ENCODE data around the gene RABGGTB.

DNA sequence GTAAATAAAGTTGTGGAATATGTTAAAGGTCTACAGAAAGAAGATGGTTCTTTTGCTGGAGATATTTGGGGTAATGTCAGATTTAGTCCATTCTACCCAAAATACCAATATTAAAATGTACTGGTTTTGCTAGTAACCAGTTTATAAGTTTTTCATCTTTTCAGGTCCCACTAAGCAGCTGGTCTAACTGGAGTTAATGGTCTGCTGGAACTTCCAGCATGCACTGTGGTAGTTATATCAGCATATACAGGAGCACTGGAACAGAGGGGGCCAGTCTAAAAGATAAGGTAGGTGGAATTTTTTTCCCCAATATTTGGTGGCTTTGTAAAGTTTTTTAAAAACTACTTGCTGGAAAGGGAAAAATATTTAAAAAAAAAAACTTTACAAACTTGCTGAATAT lies 3.9 kb downstream of the RABGGTB start:
- TF ChIP-seq, protein P1, sequence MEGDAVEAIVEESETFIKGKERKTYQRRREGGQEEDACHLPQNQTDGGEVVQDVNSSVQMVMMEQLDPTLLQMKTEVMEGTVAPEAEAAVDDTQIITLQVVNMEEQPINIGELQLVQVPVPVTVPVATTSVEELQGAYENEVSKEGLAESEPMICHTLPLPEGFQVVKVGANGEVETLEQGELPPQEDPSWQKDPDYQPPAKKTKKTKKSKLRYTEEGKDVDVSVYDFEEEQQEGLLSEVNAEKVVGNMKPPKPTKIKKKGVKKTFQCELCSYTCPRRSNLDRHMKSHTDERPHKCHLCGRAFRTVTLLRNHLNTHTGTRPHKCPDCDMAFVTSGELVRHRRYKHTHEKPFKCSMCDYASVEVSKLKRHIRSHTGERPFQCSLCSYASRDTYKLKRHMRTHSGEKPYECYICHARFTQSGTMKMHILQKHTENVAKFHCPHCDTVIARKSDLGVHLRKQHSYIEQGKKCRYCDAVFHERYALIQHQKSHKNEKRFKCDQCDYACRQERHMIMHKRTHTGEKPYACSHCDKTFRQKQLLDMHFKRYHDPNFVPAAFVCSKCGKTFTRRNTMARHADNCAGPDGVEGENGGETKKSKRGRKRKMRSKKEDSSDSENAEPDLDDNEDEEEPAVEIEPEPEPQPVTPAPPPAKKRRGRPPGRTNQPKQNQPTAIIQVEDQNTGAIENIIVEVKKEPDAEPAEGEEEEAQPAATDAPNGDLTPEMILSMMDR (conservative IDR thresholded peaks at IDR 0.05), result no peak
- no peak for TF ChIP-seq ZFX (IDR thresholded peaks at IDR 0.05)
